Fibroblast of lung (primary cell): ENCODE data around the gene ATXN1.

Experiments used
- EZH2 ChIP-seq: IDR thresholded peaks from 2 replicates; pipeline ENCODE4 v1.5.1; 2012; ENCODE audit warnings: low read length, control low read depth, mild to moderate bottlenecking; ENCODE audit errors: missing control alignments
- TF ChIP-seq, protein P1 (sequence below), 2 donors: IDR thresholded peaks in 1 of 2; conservative IDR thresholded peaks in 1 of 2; 1 replicate in 1 of 2; 2 replicates in 1 of 2; pipeline ENCODE4 v1.5.1; 2011 to 2012; ENCODE audit warnings: low read length in 2 of 2, control low read depth in 1 of 2, inconsistent platforms in 1 of 2, low read depth in 1 of 2, mild to moderate bottlenecking in 1 of 2

DNA sequence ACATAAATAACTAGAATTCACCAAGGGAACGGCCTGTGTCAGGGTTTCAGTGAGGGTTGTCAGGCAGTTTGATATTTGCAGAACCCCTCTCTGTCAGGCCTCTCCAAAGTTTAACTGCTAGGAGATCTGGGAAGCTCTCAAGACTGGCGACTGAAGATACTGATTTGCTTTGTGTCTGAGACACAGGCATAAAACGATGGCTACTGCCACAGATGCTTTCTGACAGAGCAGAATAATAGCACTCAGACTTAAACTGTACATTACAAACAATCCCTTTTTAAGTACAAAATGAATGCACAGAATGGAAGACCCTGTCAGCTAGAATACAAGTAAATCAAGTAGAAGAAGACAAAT lies 7.2 kb upstream of the ATXN1 start:
- TF ChIP-seq, protein P1, sequence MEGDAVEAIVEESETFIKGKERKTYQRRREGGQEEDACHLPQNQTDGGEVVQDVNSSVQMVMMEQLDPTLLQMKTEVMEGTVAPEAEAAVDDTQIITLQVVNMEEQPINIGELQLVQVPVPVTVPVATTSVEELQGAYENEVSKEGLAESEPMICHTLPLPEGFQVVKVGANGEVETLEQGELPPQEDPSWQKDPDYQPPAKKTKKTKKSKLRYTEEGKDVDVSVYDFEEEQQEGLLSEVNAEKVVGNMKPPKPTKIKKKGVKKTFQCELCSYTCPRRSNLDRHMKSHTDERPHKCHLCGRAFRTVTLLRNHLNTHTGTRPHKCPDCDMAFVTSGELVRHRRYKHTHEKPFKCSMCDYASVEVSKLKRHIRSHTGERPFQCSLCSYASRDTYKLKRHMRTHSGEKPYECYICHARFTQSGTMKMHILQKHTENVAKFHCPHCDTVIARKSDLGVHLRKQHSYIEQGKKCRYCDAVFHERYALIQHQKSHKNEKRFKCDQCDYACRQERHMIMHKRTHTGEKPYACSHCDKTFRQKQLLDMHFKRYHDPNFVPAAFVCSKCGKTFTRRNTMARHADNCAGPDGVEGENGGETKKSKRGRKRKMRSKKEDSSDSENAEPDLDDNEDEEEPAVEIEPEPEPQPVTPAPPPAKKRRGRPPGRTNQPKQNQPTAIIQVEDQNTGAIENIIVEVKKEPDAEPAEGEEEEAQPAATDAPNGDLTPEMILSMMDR (conservative IDR thresholded peaks at IDR 0.05 in 1 of 2, IDR thresholded peaks at IDR 0.05 in 1 of 2; ENCODE audit: low read depth in 1 of 2, low read length in 2 of 2), result no peak
- no peak for TF ChIP-seq EZH2
